Esophagus mucosa (tissue), 1 donor: ENCODE results near the gene NRL. TPM values are rescaled to one million over a fixed set of nuclear protein-coding genes. Genes with fewer than 3 reads are reported as not detected.

ENCODE experiments used
- ATAC-seq: fragments of 200-7000 bp; cut with Tn5 transposase; one replicate; pipeline ENCODE4 v1.9.1; 2020
- total RNA-seq: library from RNA; stranded (reverse); gene quantifications from one replicate; pipeline ENCODE4 v1.2.4, GENCODE V29; 2023
- donor health status: DM: yes; HTN: yes; CAD: no.

The NRL gene
- total RNA-seq, 1 donor from 2014 or later = 1.1 TPM

GRCh38 chr14:24098927-24099813 is 15.6 kb downstream of the NRL start:
- ATAC-seq = no peak

DNA sequence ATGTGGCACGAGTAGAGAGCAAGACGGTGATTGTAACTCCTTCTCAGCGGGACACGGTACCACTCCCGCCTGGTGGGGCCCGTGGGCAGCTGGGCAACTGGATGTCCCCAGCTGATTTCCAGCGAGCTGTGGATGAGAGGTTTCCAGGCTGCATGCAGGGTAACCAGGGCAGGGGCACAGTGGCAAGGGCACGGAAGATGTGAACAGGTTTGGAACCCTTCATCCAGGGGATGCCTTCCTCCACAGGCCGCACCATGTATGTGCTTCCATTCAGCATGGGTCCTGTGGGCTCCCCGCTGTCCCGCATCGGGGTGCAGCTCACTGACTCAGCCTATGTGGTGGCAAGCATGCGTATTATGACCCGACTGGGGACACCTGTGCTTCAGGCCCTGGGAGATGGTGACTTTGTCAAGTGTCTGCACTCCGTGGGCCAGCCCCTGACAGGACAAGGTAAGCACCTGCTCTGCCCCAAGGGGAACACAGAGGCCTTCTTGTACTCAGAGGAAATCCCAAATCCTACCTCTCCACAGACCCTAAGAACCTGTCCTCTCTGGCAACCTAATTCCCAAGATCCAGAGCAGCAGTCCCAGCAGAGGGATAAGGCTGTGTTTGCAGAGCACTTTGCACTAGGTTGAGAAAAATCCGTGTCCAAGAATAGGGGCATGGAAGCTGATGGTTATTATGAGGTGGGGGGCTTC is 16.4 kb downstream of the NRL start:
- no peak for ATAC-seq

DNA sequence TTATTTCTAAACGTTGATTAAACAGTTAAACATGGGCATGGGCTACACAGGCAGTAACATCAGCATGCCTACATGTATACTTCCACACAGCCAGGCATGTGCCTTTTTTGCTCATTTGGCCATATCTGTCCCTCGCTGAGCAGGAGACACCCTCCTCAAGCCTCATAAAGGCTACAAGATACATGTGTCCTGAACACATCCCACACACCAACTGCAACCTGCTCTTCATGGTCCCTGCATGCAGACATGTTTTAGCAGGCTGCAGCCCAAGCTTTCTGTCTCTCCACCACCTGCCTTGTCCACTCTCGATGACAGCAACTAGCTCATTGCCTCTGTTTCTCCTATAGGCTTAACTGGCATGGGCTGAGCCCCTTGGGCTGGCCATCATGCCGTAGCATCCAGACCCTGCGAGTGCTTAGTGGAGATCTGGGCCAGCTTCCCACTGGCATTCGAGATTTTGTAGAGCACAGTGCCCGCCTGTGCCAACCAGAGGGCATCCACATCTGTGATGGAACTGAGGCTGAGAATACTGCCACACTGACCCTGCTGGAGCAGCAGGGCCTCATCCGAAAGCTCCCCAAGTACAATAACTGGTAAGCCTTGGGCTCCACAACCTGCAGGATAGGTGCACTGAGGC is 18.1 kb downstream of the NRL start:
- no peak for ATAC-seq

GRCh38 chr14:24095271-24096068 is 19.3 kb downstream of the NRL start:
- no peak for ATAC-seq

DNA sequence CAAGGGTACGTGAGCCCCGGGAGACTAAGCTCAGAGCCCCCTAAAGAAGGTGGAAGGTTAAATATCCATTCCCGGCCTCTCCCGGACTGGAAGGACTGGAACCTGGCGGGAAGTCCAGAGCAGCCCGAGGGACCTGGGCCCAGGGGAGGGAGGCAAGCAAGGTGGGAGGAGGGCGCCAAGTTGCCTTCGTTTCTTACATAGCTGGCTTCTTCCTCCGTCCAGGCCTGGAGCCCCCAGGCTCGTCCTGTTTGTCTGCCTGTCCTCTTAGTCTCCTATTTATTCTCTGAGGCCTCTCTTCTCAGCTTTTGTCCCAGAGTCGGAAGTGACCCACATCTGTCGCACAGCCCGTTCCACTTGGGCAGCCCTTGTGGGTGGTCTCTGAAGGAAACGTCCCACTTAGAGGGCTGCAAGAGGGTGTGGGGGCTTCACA is 19.9 kb downstream of the NRL start:
- ATAC-seq = no peak

- peak; percentile 94 for ATAC-seq
These were observed 20.6 kb downstream of the NRL start, which contains the start of gene PCK2 for GRCh38 chr14:24093901-24094840. TSS of gene PCK2 (plus strand) at chr14:24094311. CDS start at chr14:24094406, 95 bp downstream.

GRCh38 chr14:24093207-24093900 is 21.4 kb downstream of the NRL start:
- ATAC-seq = peak; percentile 4

DNA sequence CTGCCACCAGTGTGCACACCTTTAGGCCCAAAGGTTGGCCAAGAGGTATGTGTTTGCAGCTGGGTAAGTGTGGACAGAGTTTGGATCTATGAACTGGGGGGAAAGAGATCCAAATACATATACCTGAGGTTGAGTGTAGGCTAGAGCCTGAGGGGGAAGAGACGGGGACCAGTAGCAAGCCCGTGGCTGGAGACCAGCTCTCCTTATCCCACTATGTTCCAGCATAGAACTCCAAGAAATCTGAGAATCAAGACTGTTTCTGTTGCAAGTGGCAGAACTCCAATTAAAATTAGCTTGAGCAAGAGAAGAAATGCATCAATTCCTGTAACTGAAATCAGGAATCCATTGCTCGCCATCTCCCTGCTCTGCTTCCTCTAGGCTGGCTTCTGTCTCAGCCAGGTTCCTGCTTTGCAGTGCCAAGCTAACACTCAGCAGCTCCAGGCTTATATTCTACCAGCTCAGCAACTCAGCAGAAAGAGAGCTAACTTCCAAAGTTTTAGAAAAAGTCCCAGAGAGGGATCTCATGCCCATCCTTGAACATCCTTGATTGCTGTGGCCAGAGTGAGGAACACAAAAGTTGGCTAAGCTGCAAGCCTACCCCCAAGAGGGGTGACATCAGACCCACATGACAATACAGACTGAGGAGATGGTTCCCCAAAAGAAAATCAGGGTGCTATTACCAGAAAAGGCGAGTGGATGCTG is 22.1 kb downstream of the NRL start:
- ATAC-seq = no peak

DNA sequence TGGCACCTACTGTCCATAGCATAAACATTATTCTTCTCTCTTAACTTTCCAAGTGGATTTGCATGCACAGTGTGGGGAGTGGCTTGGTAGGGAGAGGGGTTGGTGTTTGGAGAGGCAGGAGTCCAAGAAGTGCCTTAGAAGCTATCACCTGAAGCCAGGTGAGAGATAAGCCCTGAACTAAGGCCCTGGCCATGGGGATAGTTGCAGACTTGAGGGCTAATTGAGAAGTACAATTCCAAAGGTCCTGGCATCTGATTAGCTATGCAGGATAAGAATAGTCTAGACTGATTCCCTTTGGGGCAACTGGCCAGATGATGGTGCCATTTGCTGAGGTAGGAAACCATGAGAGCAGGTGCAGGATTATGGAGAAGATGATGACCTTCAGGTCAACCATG is 22.6 kb downstream of the NRL start:
- ATAC-seq = no peak

GRCh38 chr14:24089890-24090289 is 24.9 kb downstream of the NRL start:
- no peak for ATAC-seq

DNA sequence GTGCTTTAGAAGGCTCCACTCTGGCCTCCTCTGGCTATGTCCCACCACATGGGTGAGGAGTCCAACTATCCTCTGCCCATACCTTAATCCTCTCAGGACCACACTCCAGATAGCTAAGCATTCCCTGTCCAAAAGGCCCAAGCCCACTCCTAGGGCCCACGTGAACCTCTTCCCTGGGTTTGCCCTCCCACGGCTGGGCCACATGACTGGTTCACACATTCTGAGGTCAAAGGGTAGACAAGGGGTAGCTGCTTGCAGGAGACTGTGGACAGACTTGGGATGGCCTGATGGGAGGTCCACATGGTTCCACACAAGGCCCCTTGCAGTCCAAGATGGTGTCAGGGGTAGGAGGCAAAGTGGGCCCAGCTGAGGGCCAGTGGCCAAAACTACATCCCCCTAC is 26.7 kb downstream of the NRL start:
- ATAC-seq = no peak

DNA sequence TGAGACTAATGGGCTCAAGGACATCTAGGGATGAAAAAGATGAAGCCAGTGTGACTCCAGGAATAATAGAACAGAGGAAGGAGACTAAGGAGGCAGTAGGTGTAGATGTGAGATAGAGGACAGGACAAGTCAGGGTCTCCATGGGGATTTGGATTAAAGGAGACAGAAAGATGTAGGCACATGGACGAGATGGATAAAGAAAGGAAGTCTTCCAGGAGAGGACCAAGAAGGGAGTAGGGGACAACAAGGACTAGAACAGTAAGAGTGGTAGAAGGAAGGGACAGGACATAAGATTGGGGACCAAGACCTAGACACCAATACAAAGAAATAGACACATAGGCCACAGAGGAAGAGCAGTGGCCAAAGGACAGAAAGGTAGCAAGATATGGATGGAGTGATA is 27.7 kb downstream of the NRL start:
- no peak for ATAC-seq

GRCh38 chr14:24086193-24086955 is 28.4 kb downstream of the NRL start:
- no peak for ATAC-seq

DNA sequence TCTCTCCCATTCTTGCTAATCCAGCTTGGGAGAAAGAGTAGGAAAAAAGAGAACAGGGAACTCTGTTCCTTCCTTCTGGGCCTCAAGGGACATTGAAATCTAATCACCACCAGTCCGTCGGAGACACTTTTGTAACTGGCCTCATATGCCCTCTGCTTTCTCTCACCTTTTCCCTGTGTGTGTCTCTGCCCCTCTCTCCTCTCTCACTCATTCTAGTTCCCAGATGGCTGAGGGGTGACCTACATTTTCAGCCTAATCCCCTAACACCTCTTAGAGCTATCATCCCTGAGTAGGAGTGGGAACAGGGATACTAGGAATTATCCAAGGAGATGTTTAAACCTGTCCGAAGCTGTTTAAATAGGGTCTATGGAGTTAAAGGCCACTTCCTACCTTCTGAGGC is 29.5 kb downstream of the NRL start:
- ATAC-seq = no peak

- no peak for ATAC-seq
These were observed 30.3 kb downstream of the NRL start for GRCh38 chr14:24084440-24084839.

DNA sequence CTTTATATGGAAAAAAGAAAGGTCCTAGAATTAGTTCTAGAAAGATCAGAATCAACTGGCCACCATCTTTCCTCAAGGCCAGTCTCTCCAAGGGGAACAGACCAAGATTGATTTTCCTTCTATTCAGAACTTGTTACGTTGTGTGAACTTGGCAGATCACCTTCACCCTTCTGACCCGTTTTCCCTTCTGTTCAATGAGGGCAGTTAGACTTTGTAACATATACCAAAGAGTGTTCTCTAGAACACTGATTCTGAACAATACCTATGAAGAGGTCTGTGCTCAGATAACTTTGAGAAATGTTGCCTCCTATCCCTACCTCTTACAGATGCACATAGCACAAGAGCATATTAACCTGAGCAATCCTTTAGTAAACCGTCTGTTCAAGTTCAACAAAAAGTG is 31.3 kb downstream of the NRL start:
- ATAC-seq = no peak

GRCh38 chr14:24082411-24083080 is 32.2 kb downstream of the NRL start:
- no peak for ATAC-seq

DNA sequence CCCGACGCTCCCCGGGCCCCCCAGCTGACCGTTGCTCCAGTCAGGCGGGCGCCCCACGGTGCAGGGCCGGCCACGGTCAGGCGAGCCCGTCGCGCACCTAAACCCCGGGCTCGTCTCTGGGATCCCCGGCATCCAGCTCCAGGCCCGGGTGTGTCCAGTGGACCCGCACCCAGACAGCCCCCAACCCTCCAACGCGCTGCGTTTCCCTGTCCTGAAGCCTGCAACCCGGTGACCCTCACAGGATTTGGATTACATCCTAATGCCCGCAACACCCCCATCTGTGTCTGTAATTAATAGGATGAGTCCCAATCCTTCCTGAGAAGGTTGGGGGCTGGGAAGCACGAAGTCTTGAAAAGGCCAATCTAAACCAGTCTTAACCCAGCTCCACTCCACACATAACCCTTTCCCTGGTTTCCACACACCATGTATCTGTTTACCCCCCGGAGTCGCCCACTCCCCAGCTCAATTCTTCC is 33.0 kb downstream of the NRL start:
- no peak for ATAC-seq
